HL-60 (cell line): ENCODE data around the gene ADGRD2.

ENCODE experiments used
- CTCF ChIP-seq: IDR thresholded peaks from one replicate; pipeline ENCODE4 v1.5.1; 2011; ENCODE audit warnings: low read length, control low read depth, inconsistent platforms; ENCODE audit not compliant: insufficient read depth
- GABPA ChIP-seq: IDR thresholded peaks from 2 replicates; pipeline ENCODE4 v1.6.1; 2012; ENCODE audit warnings: low read depth
- POLR2AphosphoS5 ChIP-seq: IDR thresholded peaks from 2 replicates; pipeline ENCODE4 v1.6.1; 2012; ENCODE audit warnings: low read depth

DNA sequence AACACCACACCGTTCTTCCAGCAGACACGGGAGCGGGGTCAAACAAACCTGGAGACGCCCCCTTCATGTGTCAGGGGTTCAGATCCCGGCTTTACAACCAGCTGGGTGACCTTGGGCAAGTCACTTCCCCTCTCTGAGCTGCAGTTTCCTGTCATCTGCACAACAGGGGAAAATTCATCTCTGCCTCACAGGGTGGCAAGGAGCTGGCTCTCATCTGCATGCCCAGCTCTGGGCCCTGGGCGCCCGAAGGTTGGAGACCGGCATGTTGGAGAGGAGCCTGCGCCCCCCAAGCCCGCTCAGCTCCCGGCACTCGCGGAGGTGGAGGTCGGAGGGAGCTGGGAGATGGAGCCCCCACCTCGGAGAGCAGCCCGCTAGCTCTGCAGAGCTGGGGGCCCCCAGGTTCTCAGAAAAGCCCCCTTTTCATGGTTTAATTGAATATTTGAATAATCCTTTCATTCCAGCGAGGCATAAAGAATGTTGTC lies 36.6 kb downstream of the ADGRD2 start:
- TF ChIP-seq CTCF (no peak), GABPA (no peak), POLR2AphosphoS5 (no peak)
